Measurements from ENCODE around the gene SUSD4. TPM values are rescaled to one million over a fixed set of nuclear protein-coding genes. Genes with fewer than 3 reads are reported as not detected.

The SUSD4 gene
- total RNA-seq, 6 experiments from 2014 or later, result 1.3 to 5.9 (median 2.8) TPM

DNA sequence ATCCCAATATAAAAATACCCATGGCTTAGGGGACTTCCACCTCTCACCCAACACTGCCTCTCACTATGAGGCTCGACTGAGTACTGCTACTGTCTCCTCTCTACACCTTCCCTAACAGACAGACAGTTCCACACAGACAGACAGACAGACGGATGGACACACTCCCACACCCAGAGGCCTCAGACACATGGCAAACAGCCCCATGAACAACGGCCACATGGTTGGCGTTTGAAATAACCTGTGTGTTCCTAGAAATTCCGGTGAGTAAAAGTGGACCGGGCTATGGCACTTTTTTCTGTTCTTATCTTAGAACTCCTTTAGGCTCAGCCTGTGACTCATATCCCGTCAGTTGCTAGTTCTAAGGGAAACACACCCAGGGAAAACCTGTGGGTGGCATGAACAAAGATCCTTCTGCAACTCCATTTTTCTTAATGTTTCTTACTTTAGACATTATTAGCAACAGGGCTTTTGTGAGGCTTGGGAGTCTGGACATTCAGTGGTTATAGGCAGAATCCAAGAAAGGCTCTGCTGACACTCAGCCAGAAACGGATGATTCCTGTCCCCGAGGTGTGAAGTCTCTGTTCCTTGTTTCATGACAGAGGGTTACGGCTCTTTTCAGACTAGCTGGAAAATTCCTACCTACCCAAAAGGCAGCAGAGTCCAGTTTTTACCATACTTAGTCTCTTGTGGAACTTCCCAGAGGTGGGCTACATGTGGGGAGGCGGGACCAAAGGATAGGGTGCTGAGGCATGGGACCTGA lies 130.4 kb downstream of the SUSD4 start:
- H3K36me3 ChIP-seq, result no peaks in the 10 kb centered on the region
- DNase-seq, result peak in 1 of 3 donors; percentile 30
- 62% methylated on average over 10 of the region's 11 CpGs for WGBS (ENCODE audit: insufficient coverage, low coverage, low lambda C conversion rate, missing lambda C conversion rate)
- intact Hi-C loops (cut with DNase I), result no loop called here
- TF ChIP-seq POLR2A (IDR thresholded peaks at IDR 0.05), result no peak
- TF ChIP-seq, protein P1, sequence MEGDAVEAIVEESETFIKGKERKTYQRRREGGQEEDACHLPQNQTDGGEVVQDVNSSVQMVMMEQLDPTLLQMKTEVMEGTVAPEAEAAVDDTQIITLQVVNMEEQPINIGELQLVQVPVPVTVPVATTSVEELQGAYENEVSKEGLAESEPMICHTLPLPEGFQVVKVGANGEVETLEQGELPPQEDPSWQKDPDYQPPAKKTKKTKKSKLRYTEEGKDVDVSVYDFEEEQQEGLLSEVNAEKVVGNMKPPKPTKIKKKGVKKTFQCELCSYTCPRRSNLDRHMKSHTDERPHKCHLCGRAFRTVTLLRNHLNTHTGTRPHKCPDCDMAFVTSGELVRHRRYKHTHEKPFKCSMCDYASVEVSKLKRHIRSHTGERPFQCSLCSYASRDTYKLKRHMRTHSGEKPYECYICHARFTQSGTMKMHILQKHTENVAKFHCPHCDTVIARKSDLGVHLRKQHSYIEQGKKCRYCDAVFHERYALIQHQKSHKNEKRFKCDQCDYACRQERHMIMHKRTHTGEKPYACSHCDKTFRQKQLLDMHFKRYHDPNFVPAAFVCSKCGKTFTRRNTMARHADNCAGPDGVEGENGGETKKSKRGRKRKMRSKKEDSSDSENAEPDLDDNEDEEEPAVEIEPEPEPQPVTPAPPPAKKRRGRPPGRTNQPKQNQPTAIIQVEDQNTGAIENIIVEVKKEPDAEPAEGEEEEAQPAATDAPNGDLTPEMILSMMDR (IDR thresholded peaks at IDR 0.05), result no peak
- no peak overlapping the region for H3K4me3 ChIP-seq
- H3K4me1 ChIP-seq, result no peaks in the 10 kb centered on the region
- H3K27ac ChIP-seq, result no peak overlapping the region
- peak in 2 of 4 donors; percentile 16 to 59 for ATAC-seq
- no peaks in the 10 kb centered on the region for H3K27me3 ChIP-seq
- H3K9me3 ChIP-seq, result no peaks in the 10 kb centered on the region

DNA sequence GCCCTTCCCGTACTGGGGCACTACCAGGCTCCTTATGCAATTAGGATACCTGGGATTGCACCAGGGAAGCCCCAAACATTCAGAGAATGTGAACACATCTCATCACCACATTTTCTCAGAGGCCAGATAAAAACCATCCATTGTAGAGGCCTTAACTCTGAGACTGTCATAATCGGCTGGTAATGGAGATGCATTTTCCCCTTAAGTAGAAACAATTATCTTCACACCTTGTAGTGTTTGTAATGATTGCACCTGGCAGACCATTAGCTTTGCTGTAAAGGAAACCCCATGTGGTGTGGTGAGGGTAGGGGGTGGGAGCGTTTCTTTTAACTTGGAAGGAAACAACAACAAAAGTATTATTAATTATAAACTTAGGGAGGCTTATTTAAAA lies 131.0 kb downstream of the SUSD4 start:
- intact Hi-C loops (cut with DNase I), result no loop called here
- Histone ChIP-seq H3K27me3 (no peaks in the 10 kb centered on the region), H3K9me3 (no peaks in the 10 kb centered on the region), H3K4me3 (no peak overlapping the region), H3K27ac (no peak overlapping the region), H3K36me3 (no peaks in the 10 kb centered on the region), H3K4me1 (no peaks in the 10 kb centered on the region)
- DNase-seq (peak in 1 of 3 donors; percentile 17), ATAC-seq (no peak)
- TF ChIP-seq, protein P1 (IDR thresholded peaks at IDR 0.05), result no peak
- TF ChIP-seq POLR2A (IDR thresholded peaks at IDR 0.05), result no peak
- WGBS (ENCODE audit: insufficient coverage, low coverage, low lambda C conversion rate, missing lambda C conversion rate), result 71% methylated on average over 3 of the region's 3 CpGs

DNA sequence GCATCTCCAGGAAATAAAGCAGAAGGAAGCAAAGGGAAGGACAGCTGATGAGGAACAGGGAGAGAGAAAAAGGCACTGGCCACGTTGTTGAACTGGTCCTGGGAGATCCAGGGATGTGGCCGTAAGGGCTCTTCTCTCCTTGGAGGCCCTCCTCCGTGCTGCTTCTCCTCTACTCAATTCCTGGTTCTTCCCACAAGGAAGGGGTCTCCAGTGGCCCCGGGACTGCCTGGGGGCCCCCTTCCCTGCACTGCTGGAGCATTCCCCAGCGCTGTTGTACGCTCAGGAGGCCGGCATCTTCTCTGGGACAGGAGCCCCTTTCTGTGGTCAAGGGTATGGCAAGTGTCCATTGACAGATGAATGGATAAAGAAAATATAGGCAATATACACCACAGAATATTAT lies 132.4 kb downstream of the SUSD4 start:
- H3K27ac ChIP-seq, result no peak overlapping the region
- no peaks in the 10 kb centered on the region for H3K9me3 ChIP-seq
- no peak overlapping the region for H3K4me3 ChIP-seq
- WGBS (ENCODE audit: insufficient coverage, low coverage, low lambda C conversion rate, missing lambda C conversion rate), result 83% methylated on average over 5 of the region's 7 CpGs
- no peaks in the 10 kb centered on the region for H3K27me3 ChIP-seq
- intact Hi-C loops (cut with DNase I), result no loop called here
- TF ChIP-seq, protein P1 (IDR thresholded peaks at IDR 0.05), result no peak
- TF ChIP-seq POLR2A (IDR thresholded peaks at IDR 0.05), result no peak
- ATAC-seq (no peak), DNase-seq (peak in 1 of 3 donors; percentile 21)
- H3K36me3 ChIP-seq, result no peaks in the 10 kb centered on the region
- no peaks in the 10 kb centered on the region for H3K4me1 ChIP-seq

DNA sequence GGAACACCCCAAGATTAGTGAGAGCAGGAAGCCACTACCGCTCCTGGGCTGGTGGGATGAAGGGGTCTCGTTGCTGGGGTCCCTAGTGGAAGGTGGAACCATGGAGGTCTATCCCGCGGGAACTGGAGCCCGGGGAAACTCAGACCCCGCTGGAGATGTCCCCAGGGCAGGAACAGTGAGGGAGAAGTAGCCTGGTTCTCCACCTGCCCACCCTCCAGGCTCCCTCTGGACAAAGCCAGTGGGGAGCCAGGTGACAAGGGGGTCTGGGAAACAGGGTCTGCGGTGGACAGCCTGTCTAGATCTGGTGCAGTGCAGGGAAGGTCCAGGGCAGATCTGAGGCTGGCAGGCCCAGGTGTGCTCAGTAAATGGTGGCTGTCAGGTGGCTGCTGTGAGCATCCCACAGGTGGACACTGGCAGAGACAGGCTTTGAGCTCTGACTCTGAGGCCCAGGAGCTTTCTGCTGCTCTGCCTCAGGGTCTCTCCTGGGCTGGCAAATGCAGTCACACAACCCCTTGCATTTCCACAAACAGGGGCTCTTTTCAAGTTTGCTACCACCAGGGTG lies 132.9 kb downstream of the SUSD4 start:
- DNase-seq, result peak in 1 of 3 donors; percentile 29

More for the DNA sequence above, 132.9 kb downstream of the SUSD4 start:
- no peak overlapping the region for H3K4me3 ChIP-seq
- TF ChIP-seq POLR2A (IDR thresholded peaks at IDR 0.05), result no peak
- TF ChIP-seq, protein P1 (IDR thresholded peaks at IDR 0.05), result no peak
- no peak overlapping the region for H3K27ac ChIP-seq
- H3K27me3 ChIP-seq, result no peaks in the 10 kb centered on the region
- no peak for ATAC-seq
- intact Hi-C loops (cut with DNase I), result no loop called here
- H3K4me1 ChIP-seq, result no peaks in the 10 kb centered on the region
- H3K36me3 ChIP-seq, result no peaks in the 10 kb centered on the region
- H3K9me3 ChIP-seq, result no peaks in the 10 kb centered on the region
- 57% methylated on average over 2 of the region's 7 CpGs for whole genome bisulfite sequencing (ENCODE audit: insufficient coverage, low coverage, low lambda C conversion rate, missing lambda C conversion rate)

All from right lobe of liver (tissue), 6 donors.